HG03097 (cell line): ENCODE results near the gene ZBTB17.
"Not testable (repeated sequence)": the region's sequence is repeated elsewhere in the genome, so short reads cannot be mapped to it uniquely, and the experiment has no call there.

Source experiments
- ATAC-seq: cut with Tn5 transposase; IDR thresholded peaks from one replicate; pipeline ENCODE4 v1.9.1; 2021; ENCODE audit not compliant: unreplicated experiment, low FRiP score

The ZBTB17 gene

GRCh38 chr1:16012590-16013219, 36.8 kb upstream of the ZBTB17 start:
- no peak for ATAC-seq

- no peak for ATAC-seq
These were observed 36.2 kb upstream of the ZBTB17 start for GRCh38 chr1:16011936-16012589.

GRCh38 chr1:16010837-16011236, 34.9 kb upstream of the ZBTB17 start:
- ATAC-seq: no peak

GRCh38 chr1:16009678-16010077, 33.8 kb upstream of the ZBTB17 start:
- ATAC-seq: no peak

DNA sequence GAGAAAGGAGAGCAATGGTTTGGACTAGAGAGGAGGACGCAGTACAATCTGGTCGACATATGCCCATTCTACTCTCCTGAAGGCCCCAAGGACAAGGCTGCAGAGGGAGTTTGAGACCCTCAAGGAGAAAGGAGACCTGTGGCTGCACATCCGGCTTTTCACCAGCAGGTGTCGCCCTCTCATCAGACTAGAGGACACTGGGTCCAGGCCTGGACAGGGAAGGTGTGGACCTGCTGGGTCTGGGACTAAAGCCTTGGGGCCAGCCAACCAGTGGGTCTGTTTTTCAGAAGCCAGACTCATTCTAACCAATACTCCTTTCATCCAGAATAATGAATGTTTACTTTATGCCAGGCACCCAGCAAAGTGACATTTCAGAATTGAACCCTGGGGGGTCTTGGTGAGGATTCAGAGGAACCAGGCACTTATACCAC, 33.1 kb upstream of the ZBTB17 start:
- no peak for ATAC-seq

- no peak for ATAC-seq
These were observed 31.9 kb upstream of the ZBTB17 start for GRCh38 chr1:16007671-16008341.

DNA sequence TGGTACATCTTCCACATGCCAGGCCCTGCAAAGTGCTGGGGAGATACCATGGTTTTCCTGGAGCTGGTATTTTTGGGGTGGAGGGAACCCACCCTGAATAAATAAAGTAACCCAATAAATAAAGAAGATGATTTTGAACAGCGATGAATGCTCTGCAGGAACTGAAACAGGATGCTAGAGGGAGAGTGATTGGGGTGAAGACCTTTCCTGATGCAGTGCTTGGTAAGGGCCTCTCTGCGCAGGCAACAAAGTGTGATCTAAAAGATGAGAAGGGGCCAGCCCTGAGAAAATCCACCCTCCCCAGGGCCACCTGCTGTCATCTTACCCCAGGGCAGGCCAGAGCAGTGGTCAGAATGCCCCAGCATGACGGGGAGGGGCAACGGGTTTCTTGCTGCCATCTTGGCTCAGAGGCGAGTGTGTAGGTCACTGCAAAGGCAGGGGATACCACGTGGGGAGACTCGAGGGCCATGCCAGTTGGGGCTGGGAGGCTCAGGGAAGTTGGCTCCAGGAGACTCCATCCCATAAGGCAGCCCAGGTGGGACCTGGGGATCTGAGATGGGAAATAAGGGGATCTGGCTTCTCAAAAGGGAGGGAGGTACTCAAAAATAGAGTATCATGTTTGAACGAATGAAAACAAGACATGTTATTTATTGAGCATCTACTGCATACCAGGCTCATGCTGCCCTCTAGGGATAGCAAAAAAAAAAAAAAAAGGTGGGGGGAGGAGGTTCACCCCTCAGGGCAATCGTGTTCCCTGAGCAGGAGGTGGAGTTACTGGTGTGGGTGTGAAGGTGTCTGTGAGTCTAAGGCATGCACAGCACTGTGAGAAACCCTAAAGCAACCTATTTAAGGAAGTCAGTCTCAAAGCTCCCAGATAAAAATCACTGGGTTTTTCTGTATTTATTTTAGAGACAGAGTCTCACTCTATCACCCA, 30.9 kb upstream of the ZBTB17 start:
- no peak for ATAC-seq

DNA sequence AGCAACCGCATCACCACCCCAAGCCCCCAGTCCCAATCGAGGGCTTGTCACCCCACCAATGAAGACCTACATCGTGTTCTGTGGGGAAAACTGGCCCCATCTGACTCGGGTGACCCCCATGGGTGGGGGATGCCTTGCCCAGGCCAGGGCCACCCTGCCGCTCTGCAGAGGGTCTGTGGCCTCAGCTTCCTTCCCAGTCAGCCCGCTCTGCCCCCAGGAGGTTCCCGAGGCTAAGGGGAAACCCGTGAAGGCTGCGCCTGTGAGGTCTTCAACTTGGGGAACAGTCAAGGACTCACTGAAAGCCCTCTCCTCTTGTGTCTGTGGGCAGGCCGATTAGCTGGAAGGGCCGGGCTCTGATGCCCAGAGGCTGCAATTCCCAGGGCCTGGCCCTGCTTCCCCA, 30.1 kb upstream of the ZBTB17 start:
- ATAC-seq: no peak

DNA sequence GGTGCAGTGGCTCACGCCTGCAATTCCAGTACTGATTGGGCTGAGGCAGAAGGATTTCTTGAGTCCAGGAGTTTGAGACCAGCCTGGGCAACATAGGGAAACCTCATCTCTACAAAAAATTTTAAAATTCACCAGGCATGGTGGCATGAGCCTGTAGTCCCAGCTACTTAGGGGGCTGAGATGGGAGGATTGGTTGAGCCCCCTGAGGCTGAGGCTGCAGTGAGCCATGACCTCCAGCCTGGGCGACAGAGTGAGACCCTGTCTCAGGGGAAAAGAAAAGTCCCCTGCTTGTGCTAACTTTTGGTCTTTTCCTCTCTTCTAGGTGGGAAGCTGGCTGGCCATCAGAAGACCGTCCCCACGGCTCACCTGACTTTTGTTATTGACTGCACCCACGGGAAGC, 29.7 kb upstream of the ZBTB17 start:
- no peak for ATAC-seq

GRCh38 chr1:16001274-16001673, 25.4 kb upstream of the ZBTB17 start:
- not testable (repeated sequence) for ATAC-seq

GRCh38 chr1:15998929-15999328, 23.0 kb upstream of the ZBTB17 start:
- ATAC-seq: no peak

DNA sequence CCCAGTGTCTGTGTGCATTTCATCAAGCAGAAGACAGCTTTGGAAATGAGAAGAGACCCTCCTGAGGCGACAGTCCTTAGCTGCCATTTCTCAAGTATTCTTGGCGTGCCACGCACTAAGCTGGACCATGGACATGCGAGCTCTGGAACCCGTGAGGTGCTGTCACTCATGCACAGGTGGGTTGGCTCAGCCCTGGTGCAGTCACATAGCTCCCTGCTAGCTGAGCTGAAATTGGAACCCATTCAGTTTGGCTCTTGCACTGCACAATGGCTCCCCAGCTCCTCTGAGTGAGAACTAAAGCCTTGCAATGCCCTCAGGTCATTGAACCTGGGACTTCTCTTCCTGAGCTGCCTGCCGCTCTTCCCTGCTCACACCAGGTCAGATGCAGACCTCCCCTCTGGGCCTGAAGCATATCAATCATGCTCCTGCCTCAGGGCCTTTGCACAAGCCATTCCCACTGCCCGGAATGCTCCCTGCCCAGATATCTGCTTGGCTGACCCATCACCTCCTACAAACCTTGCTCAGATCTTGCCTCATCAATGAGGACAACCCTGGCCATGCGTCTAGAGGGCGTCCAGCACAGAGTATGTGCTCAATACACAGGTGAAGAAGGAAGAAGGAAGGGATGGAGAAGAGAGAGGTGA, 21.9 kb upstream of the ZBTB17 start:
- no peak for ATAC-seq

DNA sequence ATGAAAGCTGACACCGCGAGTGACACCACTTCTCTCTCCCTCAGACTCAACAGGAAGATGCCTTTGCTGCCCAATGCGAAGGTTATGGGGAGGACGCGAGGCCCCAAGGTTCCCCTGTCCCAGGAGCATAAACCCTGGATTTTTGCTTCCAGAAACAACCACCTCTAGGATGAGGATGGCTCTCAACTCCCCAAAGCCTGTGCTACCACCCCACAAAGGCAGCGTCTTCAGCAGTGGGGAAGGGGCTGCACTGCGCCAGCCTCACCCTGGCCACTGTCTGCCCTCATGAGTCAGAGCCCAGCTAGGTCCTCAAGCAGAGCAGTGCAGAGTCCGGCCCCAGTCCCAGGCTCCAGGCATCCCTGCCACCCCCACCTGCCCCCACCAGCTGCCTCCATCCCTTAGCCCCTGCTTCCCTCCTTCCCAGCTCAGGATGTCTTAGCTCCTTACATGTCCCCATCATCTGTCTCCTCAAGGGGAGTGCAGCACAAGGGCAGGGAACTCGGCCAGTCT, 21.2 kb upstream of the ZBTB17 start:
- ATAC-seq: no peak

- no peak for ATAC-seq
These were observed 18.9 kb upstream of the ZBTB17 start for GRCh38 chr1:15994590-15995351.

DNA sequence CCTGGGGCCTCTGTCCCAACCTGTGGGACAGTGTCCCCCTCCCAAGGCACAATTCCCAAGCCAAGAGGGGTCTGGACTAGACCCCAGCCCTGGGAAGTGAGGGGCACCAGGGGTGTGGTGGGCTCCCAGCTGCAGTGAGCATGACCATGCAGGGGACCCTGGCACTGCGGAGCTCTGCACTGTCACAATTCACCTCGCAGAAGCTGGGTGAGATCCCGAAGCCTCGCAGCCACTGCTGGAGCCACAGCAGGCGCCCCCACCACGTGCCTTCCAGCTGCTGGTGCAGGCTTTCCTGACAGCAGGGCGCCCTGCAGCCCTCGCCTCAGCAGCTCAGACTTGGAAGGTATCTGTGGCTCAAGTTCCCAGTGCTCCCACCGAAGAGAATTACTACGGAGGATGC, 18.2 kb upstream of the ZBTB17 start:
- ATAC-seq: no peak

GRCh38 chr1:15993666-15994065, 17.8 kb upstream of the ZBTB17 start:
- ATAC-seq: no peak

GRCh38 chr1:15992582-15993500, 16.9 kb upstream of the ZBTB17 start:
- no peak for ATAC-seq

DNA sequence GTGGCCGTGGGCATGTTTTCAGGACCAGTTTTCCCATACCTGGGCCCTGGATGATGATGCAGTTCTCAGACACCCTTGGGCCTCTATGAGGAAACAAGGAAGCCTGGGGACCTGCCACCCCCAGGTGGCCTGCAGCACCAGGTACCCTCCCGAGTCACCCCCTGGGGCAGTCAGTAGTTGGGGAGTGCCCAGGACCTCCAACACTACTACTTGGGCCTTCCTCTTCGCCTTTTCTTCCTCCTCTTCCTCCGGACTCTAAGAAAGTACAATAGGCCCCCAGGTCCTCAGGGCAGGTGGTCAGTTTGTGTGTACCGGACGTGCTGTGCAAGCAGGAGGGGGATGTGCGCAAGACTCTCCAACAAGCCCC, 16.3 kb upstream of the ZBTB17 start:
- ATAC-seq: no peak
